Activated CD8-positive, alpha-beta memory T cell treated with anti-CD3 and anti-CD28 coated beads, Interleukin-2, amount 10 ng/mL, durations not matched to agents 7 days and 5 days (primary cell): ENCODE results near the gene DYSF. TPM values are rescaled to one million over a fixed set of nuclear protein-coding genes. Genes with fewer than 3 reads are reported as not detected.
"Not testable (repeated sequence)": the region's sequence is repeated elsewhere in the genome, so short reads cannot be mapped to it uniquely, and the experiment has no call there.

Source experiments
- ATAC-seq: fragments of 150-1000 bp; cut with Tn5 transposase; one replicate; pipeline ENCODE4 v1.10.0; 2021; ENCODE audit warnings: moderate library complexity
- CTCF ChIA-PET: fragments of 350-600 bp; sonication (Branson Sonifier 250); formaldehyde crosslinking; loops from one replicate; lab custom pipeline; 2021; ENCODE audit warnings: antibody characterized with exemption; lab: Charles Lee
- DNase-seq: peaks from one replicate; pipeline ENCODE4 v3.0.0-alpha.2; 2020
- H3K27ac Mint-ChIP-seq: one replicate; pipeline ENCODE4 v1.8.0; 2021; ENCODE audit warnings: mild to moderate bottlenecking, mixed read lengths
- H3K27me3 Mint-ChIP-seq: one replicate; pipeline ENCODE4 v1.8.0; 2021; ENCODE audit warnings: mixed read lengths
- H3K36me3 Mint-ChIP-seq: one replicate; pipeline ENCODE4 v1.8.0; 2021; ENCODE audit warnings: mild to moderate bottlenecking, mixed read lengths
- H3K4me1 Mint-ChIP-seq: one replicate; pipeline ENCODE4 v1.8.0; 2021; ENCODE audit warnings: mixed read lengths
- H3K4me3 Mint-ChIP-seq: one replicate; pipeline ENCODE4 v1.8.0; 2021; ENCODE audit warnings: mild to moderate bottlenecking, moderate library complexity, mixed read lengths
- H3K9me3 Mint-ChIP-seq: one replicate; pipeline ENCODE4 v1.8.0; 2022; ENCODE audit warnings: low read depth, mixed read lengths
- total RNA-seq, 2 experiments: library from RNA; stranded (reverse); gene quantifications; one replicate each; pipeline ENCODE4 v1.2.3, GENCODE V29; 2021

The DYSF gene
- total RNA-seq, 2 experiments from 2014 or later, result 7.3 to 8.9 TPM

GRCh38 chr2:71634567-71634966, 181.2 kb downstream of the DYSF start:
- peaks cover 8% of the 10 kb centered on the region for H3K27me3 Mint-ChIP-seq
- no peaks in the 10 kb centered on the region for H3K36me3 Mint-ChIP-seq
- H3K4me3 Mint-ChIP-seq, result no peak overlapping the region
- no peaks in the 10 kb centered on the region for H3K4me1 Mint-ChIP-seq
- no peak overlapping the region for H3K27ac Mint-ChIP-seq
- ATAC-seq (no peak), DNase-seq (no peak)
- no peaks in the 10 kb centered on the region for H3K9me3 Mint-ChIP-seq
- CTCF ChIA-PET, result no interaction called here

- DNase-seq, result no peak
- Mint-ChIP-seq H3K36me3 (no peaks in the 10 kb centered on the region), H3K4me3 (no peak overlapping the region), H3K9me3 (no peaks in the 10 kb centered on the region), H3K4me1 (no peaks in the 10 kb centered on the region), H3K27me3 (peaks cover 1% of the 10 kb centered on the region), H3K27ac (no peak overlapping the region)
- no peak for ATAC-seq
- CTCF ChIA-PET, result interaction anchor here (0.6 kb wide), 1 partner anchor 489 kb away, joined by 3 read pairs; no protein-coding TSS in a partner anchor
Observed at GRCh38 chr2:71635798-71636197, 182.4 kb downstream of the DYSF start.

- ATAC-seq, result no peak
Observed at GRCh38 chr2:71637168-71637567, 183.8 kb downstream of the DYSF start.

GRCh38 chr2:71637736-71638135, 184.4 kb downstream of the DYSF start:
- no peaks in the 10 kb centered on the region for H3K27me3 Mint-ChIP-seq
- H3K4me1 Mint-ChIP-seq, result no peaks in the 10 kb centered on the region
- H3K4me3 Mint-ChIP-seq, result no peak overlapping the region
- no peak overlapping the region for H3K27ac Mint-ChIP-seq
- CTCF ChIA-PET, result no interaction called here
- ATAC-seq, result no peak
- no peak for DNase-seq
- H3K9me3 Mint-ChIP-seq, result no peaks in the 10 kb centered on the region
- no peaks in the 10 kb centered on the region for H3K36me3 Mint-ChIP-seq

More at GRCh38 chr2:71637168-71637567, 183.8 kb downstream of the DYSF start:
- no peaks in the 10 kb centered on the region for H3K9me3 Mint-ChIP-seq
- no peaks in the 10 kb centered on the region for H3K27me3 Mint-ChIP-seq
- no peaks in the 10 kb centered on the region for H3K36me3 Mint-ChIP-seq
- DNase-seq, result no peak
- CTCF ChIA-PET, result no interaction called here
- no peak overlapping the region for H3K4me3 Mint-ChIP-seq
- H3K27ac Mint-ChIP-seq, result no peak overlapping the region
- H3K4me1 Mint-ChIP-seq, result no peaks in the 10 kb centered on the region

- Mint-ChIP-seq H3K36me3 (no peaks in the 10 kb centered on the region), H3K4me1 (no peaks in the 10 kb centered on the region), H3K4me3 (no peak overlapping the region), H3K9me3 (no peaks in the 10 kb centered on the region), H3K27ac (no peak overlapping the region), H3K27me3 (no peaks in the 10 kb centered on the region)
- ATAC-seq (no peak), DNase-seq (no peak)
- CTCF ChIA-PET, result no interaction called here
Observed at GRCh38 chr2:71639735-71640134, 186.4 kb downstream of the DYSF start.

GRCh38 chr2:71640489-71640888, 187.1 kb downstream of the DYSF start:
- Mint-ChIP-seq H3K9me3 (no peaks in the 10 kb centered on the region), H3K4me1 (no peaks in the 10 kb centered on the region)

GRCh38 chr2:71643674-71644357, 190.5 kb downstream of the DYSF start:
- DNase-seq, result no peak
- Mint-ChIP-seq H3K27ac (no peak overlapping the region), H3K9me3 (no peaks in the 10 kb centered on the region), H3K4me1 (peaks cover 8% of the 10 kb centered on the region), H3K36me3 (peaks cover 4% of the 10 kb centered on the region), H3K27me3 (no peaks in the 10 kb centered on the region), H3K4me3 (no peak overlapping the region)
- no peak for ATAC-seq
- CTCF ChIA-PET, result no interaction called here

More at GRCh38 chr2:71640489-71640888, 187.1 kb downstream of the DYSF start:
- CTCF ChIA-PET, result no interaction called here
- Mint-ChIP-seq H3K36me3 (no peaks in the 10 kb centered on the region), H3K4me3 (no peak overlapping the region), H3K27me3 (no peaks in the 10 kb centered on the region), H3K27ac (no peak overlapping the region)
- no peak for ATAC-seq
- DNase-seq, result no peak

GRCh38 chr2:71646028-71646427, 192.7 kb downstream of the DYSF start:
- H3K27me3 Mint-ChIP-seq, result peaks cover 4% of the 10 kb centered on the region
- CTCF ChIA-PET, result no interaction called here
- no peak for ATAC-seq
- H3K36me3 Mint-ChIP-seq, result peaks cover 4% of the 10 kb centered on the region
- no peaks in the 10 kb centered on the region for H3K9me3 Mint-ChIP-seq
- H3K4me1 Mint-ChIP-seq, result peaks cover 8% of the 10 kb centered on the region
- no peak overlapping the region for H3K27ac Mint-ChIP-seq
- DNase-seq, result no peak
- H3K4me3 Mint-ChIP-seq, result no peak overlapping the region

GRCh38 chr2:71647356-71647755, 194.0 kb downstream of the DYSF start:
- H3K27ac Mint-ChIP-seq, result no peak overlapping the region
- ATAC-seq (no peak), DNase-seq (no peak)
- H3K4me3 Mint-ChIP-seq, result no peak overlapping the region
- H3K27me3 Mint-ChIP-seq, result peaks cover 4% of the 10 kb centered on the region
- peaks cover 8% of the 10 kb centered on the region for H3K4me1 Mint-ChIP-seq
- H3K36me3 Mint-ChIP-seq, result peaks cover 4% of the 10 kb centered on the region
- CTCF ChIA-PET, result no interaction called here
- H3K9me3 Mint-ChIP-seq, result peaks cover 2% of the 10 kb centered on the region

GRCh38 chr2:71655498-71655897, 202.1 kb downstream of the DYSF start:
- CTCF ChIA-PET, result no interaction called here
- H3K4me1 Mint-ChIP-seq, result no peaks in the 10 kb centered on the region
- H3K4me3 Mint-ChIP-seq, result no peak overlapping the region
- H3K27me3 Mint-ChIP-seq, result peaks cover 2% of the 10 kb centered on the region
- H3K27ac Mint-ChIP-seq, result no peak overlapping the region
- no peak for ATAC-seq
- peaks cover 9% of the 10 kb centered on the region for H3K36me3 Mint-ChIP-seq
- H3K9me3 Mint-ChIP-seq, result peaks cover 11% of the 10 kb centered on the region
- no peak for DNase-seq

GRCh38 chr2:71658256-71658655, 204.9 kb downstream of the DYSF start:
- CTCF ChIA-PET, result not testable (repeated sequence)

GRCh38 chr2:71658771-71659170, 205.4 kb downstream of the DYSF start:
- ATAC-seq (no peak), DNase-seq (no peak)
- no peak overlapping the region for H3K27ac Mint-ChIP-seq
- H3K4me1 Mint-ChIP-seq, result no peaks in the 10 kb centered on the region
- H3K9me3 Mint-ChIP-seq, result peaks cover 9% of the 10 kb centered on the region
- peaks cover 9% of the 10 kb centered on the region for H3K36me3 Mint-ChIP-seq
- H3K4me3 Mint-ChIP-seq, result no peak overlapping the region
- no peaks in the 10 kb centered on the region for H3K27me3 Mint-ChIP-seq
- CTCF ChIA-PET, result no interaction called here

More at GRCh38 chr2:71658256-71658655, 204.9 kb downstream of the DYSF start:
- not testable (repeated sequence) for DNase-seq, H3K27me3 Mint-ChIP-seq, H3K27ac Mint-ChIP-seq, H3K9me3 Mint-ChIP-seq, H3K36me3 Mint-ChIP-seq, H3K4me3 Mint-ChIP-seq, H3K4me1 Mint-ChIP-seq, ATAC-seq

GRCh38 chr2:71659868-71660518, 206.6 kb downstream of the DYSF start:
- Mint-ChIP-seq H3K9me3 (peaks cover 9% of the 10 kb centered on the region), H3K36me3 (peaks cover 9% of the 10 kb centered on the region)
- ATAC-seq, result no peak

GRCh38 chr2:71661782-71662181, 208.4 kb downstream of the DYSF start:
- CTCF ChIA-PET, result no interaction called here
- H3K27me3 Mint-ChIP-seq, result no peaks in the 10 kb centered on the region
- DNase-seq (no peak), ATAC-seq (no peak)
- H3K4me3 Mint-ChIP-seq, result no peak overlapping the region
- H3K4me1 Mint-ChIP-seq, result no peaks in the 10 kb centered on the region
- no peak overlapping the region for H3K27ac Mint-ChIP-seq
- H3K9me3 Mint-ChIP-seq, result peaks cover 6% of the 10 kb centered on the region
- peaks cover 9% of the 10 kb centered on the region for H3K36me3 Mint-ChIP-seq

More at GRCh38 chr2:71659868-71660518, 206.6 kb downstream of the DYSF start:
- Mint-ChIP-seq H3K4me3 (no peak overlapping the region), H3K27ac (no peak overlapping the region), H3K4me1 (no peaks in the 10 kb centered on the region), H3K27me3 (no peaks in the 10 kb centered on the region)
- CTCF ChIA-PET, result no interaction called here
- no peak for DNase-seq
